Measurements from ENCODE around the gene SOSTDC1.
"Not testable (repeated sequence)": the region's sequence is repeated elsewhere in the genome, so short reads cannot be mapped to it uniquely, and the experiment has no call there.

SOSTDC1 gene, protein sequence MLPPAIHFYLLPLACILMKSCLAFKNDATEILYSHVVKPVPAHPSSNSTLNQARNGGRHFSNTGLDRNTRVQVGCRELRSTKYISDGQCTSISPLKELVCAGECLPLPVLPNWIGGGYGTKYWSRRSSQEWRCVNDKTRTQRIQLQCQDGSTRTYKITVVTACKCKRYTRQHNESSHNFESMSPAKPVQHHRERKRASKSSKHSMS

DNA sequence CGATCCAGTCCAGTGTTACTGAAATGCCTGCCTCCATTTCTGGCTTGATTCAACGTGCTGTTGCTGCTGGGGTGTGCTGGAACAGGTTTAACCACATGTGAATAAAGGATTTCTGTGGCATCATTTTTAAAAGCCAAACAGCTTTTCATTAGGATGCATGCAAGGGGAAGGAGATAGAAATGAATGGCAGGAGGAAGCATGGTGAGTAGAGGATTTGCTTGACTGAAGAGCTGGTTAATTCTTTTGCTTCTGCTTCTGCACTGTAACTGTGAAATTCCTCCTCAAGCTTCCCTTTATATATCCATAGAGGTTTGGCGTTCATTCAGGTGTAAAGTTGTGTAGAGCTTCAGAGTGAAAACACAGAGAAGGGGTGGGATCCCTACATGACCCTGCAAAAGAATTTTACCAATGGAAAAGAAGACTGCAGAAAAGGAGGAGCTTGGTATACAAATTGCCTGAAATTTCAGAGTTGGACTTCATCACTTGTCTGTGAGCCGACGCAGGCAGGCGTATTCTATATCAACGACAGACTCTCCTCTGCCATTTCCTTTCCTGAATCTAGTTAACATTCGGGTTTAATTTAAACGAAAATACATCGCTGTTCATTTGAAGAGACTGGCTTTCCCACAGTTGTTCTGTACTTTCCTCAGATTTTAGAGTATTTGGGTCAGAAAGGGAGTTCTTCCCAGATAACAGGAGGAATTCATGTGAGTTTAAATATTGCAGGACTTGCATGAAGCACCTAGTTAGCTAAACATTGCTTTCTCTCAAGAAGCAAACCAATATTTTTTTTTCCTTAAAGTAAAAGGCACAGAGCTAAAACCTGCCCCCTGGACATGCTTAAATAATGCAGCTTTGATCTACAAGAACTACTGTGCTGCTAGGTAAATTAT lies at the start of gene SOSTDC1:
Gene SOSTDC1, minus strand, starts transcription at position 270 of the 893 bp plus-strand sequence. Its CDS starts 70 bp downstream, at position 200.
- DNase-seq: no peak

DNA sequence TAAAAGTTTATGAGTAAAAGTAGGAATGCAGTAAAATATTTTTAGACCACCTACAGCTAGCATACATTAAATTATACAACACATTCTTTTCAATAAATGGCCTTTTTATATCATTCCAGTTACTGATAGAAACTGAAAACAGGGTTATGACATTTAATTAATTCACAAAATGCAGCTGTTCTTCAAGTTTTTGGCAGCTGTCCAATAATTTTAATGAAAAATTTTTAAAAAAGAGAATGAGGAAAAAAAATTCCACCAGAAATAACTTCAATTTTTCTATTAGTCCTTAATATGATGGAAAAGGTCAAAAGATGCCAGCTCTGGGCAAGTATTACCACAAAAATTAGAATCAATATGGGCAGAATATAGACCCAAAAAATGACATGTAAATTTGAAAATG lies 49.2 kb upstream of the SOSTDC1 start:
- no peak for DNase-seq

DNA sequence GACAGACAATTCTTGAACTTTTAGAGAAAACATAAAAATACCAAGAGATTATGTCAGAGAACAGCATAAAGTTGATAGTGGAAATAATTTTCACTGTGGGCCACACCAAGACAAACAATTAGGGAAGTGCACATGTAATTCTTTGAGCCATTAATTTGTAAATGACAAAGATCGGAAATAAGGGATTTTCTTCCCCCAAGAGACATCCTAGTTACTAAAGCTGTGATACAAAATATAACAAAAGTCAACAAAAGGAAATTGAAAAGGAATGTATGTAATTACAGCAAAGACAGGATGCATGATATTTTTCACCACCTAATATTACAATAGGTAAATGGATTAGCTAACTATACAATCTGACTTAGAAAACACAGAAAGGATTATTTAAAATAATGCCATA lies 48.7 kb upstream of the SOSTDC1 start:
- DNase-seq: no peak

DNA sequence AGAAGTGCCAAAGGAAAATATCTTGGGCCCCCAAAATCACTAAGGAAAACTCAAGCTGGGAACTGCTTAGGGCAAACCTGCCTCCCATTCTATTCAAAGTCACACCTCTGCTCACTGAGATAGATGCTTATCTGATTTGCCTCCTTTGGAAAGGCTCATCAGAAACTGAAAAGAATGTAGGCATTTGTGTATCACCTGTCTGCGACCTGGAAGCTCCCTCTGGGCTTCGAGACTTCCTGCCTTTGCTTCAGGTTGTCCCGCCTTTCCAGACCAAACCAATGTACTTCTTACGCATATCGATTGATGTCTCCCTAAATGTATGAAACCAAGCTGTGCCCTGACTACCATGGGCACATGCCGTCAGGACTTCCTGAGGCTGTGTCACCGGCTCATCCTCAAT lies 46.6 kb upstream of the SOSTDC1 start:
- DNase-seq: no peak

DNA sequence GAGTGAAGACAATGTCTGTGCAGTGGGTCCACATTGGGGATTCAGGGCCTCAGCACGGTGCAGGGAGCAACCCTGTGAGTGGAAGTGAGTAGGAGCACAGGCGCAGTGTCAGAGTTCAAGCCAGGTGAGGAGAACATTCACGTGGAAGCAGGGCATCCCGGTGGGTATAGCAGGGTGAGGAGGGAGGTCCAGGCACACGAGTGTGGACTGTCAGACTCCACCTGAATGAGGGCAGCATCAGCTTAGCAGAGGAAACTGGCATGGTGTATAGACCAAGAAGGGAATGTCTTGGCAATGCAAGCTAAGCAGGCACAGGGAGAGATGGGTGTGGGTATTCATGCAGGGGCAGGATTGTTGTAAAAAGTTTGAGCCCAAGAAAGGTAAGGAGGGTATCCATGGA lies 45.8 kb upstream of the SOSTDC1 start:
- DNase-seq: no peak

DNA sequence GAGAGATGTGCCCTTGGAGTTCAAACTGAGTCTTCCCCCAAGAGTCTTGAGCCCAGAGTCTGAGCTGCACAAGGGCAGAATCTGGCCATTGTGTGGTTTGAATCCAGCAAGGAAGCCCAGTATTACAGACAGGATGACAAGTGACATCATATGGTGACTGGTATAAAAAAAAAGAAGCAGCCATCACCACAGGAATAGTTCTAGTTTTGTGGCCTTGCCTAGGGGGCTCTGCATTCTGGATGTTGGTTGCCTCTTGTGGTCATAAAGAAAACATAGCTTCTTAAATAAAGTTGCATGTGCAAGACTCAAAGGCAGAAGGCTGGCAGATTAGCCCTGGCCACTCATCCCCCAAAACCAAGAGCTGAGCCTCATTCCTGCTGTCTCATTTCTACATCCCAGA lies 44.3 kb upstream of the SOSTDC1 start:
- DNase-seq: no peak

DNA sequence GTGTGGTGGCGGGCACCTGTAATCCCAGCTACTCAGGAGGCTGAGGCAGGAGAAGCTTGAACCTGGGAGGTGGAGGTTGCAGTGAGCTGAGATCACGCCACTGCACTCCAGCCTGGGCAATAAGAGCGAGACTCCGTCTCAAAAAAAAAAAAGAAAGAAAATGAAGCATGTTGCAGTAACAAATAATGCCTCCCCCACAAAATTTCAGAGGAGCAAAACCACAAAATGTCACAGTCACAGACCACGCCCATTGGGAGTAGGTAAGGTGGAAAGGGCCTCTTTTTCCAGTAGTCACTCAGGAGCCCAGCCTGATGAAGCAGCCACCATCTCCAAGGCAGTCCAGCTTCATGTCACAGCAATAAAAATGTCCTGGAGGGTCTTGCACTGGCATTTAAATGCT lies 40.9 kb upstream of the SOSTDC1 start:
- DNase-seq: not testable (repeated sequence)

DNA sequence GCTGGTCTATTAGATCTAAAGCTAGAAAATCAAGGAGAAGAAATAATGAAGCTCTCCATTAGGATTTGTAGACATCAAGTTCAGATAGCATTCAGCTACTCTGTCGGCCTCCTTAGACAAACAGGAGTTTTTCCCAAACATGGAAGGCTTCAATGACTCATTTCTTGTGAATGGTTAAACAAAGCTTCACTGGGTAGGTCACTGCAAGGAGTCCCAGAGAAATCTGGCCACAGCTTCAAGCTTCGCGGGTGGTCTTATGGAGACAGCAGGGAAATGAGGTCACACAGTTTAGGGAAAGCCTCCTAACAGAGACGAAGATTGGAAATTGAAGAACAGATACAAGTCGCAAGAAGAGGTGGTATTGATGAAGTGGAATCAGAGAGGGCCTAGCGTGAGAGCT lies 38.5 kb upstream of the SOSTDC1 start:
- no peak for DNase-seq

DNA sequence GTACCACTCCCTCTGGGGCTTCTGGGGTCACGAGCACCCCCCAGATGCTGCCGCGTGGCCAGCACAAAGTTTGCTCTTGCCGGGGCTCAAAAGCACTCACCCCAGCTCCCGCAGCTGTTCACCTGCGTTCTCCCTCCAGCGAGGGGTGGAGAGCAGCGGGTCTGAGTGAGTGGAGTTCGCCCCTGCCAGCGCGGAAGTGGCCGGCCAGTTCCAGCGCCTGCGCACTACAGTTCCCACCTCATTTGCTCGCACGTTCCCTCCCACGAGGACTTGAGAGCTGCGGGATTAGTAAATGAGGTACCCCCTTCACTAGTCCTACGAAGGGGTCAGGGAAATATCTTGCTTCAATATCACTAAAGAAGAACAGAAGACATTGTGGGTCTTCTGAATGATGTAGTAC lies 36.8 kb upstream of the SOSTDC1 start:
- no peak for DNase-seq

DNA sequence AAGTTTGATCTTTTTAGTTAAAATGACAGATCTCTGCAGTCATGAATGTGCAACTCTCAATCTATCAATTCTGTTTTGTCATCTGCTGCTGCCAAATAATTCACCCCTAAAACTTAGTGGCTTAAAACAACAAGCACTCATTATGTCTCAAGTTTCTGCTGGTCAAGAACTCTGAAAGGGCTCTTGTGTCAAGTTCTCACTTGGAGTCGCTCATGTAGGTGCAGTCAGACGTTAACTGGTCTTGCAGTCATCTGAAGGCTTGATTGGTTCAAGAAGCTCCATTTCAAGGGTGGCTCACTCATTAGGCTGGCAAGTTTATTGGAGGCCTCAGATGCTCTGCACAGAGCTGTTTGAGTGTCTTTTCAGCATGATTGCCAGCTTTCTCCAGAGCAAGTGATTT lies 32.6 kb upstream of the SOSTDC1 start:
- no peak for DNase-seq

DNA sequence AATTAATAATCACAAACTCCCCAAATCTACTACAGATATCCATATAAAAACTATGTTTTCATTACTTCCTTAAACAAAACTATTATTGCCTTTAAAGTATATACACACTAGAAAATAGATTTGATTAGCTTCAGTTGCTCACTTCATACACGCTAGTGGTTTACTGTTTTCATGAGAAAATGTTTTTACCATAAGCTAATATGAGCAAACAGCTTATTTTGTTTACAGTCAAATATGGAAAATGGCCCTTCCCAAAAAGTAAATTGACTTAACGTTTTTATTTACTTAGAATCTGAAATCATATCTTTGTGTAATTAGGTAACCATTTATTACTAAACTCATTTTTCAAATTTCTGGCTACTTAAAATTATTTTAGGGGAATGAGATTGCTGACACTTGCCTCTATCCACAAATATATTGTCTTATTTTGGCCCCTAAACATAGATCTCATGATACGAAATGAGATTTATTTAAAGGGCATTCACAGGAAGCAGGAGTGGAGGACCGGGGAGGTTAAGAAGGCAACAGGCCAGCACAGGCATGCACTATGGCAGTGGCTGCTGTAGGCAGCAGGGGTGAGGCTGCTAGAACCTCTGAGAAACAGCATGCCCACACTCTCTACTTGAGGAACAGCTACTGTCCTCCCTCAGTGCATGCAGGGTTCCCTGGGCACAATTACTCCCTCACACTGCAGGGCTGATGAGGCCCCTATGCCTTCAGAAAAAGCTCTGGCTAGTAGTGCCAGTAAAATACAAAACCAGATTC lies 29.6 kb upstream of the SOSTDC1 start:
- no peak for DNase-seq

DNA sequence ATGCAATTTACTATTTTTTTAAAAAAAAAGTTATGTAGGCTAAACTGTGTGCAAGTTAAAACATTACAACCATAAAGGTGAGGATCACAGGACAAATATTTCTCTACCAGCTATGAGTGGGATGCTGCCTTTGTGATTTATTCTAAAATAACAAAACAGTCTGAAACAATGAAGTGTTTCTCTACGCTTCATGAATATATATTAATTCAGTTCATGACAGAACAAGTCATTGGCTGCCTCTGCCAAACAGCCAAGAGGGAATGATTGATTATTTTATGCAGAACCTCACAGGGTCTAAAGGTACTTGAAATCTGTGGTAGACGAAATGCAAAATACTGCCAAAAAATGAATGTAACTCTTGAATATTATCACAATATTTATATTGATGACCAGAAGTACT lies 29.0 kb upstream of the SOSTDC1 start:
- no peak for DNase-seq

DNA sequence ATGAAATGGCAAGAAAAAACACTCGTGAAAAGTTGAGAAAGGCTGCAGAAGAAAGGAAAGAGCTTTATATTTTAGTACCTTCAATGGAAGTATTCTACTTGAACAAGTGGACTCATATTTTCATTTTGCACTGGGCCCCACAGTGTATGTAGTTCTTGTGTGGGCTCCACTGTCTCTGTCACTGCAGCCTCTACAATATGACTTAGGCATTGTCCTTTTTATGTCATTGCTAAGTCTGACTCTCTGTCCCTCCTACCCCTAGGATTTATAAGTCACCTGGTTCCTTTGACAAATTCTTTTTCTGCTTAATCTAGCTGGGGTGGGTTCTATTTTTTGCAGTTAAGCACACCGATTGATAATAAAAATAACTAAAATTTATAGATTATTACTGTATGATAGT lies 27.7 kb upstream of the SOSTDC1 start:
- no peak for DNase-seq

DNA sequence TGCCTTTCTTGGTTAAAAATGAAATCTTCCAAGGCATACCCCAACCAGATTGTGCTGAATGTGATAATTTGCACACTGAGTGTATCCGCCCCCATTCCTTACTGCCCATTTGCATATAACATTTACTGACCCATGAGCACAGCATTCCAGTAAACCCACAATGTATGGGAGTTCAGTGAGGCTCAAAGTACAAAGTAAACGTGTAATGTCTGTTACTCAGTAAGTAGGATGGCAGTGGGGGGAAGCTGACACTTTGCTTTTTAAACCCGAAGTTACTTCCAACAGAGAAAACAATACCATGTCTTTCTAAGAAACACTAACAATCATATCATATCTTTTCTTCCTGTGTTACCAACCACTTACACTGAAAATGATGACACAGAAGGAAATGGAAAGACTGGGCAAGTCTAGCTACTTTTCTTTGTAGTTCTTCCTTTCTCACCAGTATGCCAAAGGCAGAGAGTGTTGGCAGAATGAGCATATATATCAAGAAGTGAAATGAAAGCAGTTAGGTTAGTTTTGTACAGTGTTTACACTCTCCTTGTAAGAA lies 27.1 kb upstream of the SOSTDC1 start:
- DNase-seq: no peak

DNA sequence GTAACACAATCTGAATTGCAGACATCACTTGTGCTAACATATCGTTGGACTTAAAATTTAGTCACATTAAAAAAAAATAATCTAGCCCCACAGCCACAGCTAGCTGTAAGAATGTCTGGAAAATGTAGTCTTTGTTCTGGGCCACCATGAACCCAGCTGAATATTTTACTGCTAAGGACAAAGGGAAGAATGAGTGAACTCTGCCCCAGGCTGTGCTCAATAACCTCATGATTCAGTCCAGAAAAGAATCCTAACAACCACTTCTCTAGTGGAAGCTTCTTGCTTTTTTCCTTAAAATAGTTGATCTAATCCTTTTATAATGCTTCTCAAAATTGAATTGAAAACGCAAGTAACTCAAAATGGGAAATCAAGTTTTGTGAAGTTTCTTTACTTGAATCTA lies 25.6 kb upstream of the SOSTDC1 start:
- DNase-seq: no peak

DNA sequence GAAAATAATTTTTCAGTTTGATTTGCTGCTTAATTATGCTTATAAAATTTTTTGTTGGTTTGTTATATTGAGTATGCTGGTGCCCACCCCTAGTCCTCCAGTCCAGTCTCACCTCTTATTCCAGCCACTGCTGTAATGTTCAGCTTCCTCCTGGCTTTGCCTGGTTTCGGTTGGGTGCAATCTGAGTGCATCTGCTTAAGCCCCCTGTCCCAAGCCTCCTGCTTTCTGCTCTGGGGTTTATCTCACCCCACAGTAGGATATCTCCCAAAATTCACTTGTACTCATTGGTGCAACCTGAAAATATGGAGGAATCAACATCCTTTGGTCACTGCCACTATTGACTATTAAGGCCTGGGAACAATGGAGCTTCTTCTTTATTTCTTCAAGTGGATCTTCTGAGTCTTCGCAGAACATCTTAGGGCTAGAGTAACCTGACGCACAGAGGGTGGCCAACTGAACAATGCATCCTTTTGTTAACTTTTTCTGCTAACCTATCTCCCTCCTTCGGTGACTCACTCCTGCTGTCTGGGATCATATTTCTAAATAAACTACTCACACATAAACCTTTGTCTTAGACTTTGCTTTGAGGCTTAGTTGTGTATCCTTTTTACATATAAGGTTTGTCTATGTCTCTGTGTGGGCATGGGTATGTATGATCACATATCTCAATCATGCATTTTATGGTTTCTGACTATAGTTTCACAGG lies 19.1 kb upstream of the SOSTDC1 start:
- no peak for DNase-seq

DNA sequence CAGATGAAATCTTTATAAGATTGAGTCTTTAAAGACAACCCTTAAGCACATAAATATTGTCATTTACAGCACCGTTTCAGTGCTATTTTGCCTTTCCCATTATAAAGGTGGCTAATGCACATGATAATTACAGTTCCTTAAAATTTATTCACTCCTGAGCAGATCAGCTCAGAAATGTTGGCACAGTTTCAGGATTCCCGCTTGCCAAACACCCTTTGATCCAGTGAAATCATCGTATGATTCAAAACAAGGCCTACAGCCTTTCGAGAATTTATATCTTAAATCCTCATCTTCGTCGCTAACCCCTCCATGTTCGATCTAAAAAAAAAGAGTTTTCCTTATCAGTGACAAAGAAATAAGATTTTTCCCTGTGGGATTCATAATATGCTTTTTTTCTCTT lies 14.1 kb upstream of the SOSTDC1 start:
- no peak for DNase-seq

DNA sequence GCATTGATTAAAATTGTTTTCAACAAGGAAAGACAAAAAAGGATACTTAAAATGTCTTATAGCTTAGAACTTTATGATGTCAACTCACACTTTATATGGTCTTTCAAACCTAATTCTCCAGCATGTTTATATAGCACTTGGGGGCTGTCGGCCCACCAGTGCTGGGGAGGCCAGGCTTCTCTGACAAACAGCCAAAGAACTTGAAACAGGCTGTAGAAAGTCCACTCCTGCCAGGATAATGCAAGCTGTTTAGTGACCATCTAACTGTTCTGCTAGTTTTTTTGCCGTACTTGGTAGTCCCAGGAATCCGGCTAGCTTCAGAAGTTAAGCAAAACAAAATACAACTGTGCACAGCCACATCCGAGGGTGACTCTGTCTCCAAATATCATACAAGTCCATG lies 13.6 kb upstream of the SOSTDC1 start:
- DNase-seq: no peak

DNA sequence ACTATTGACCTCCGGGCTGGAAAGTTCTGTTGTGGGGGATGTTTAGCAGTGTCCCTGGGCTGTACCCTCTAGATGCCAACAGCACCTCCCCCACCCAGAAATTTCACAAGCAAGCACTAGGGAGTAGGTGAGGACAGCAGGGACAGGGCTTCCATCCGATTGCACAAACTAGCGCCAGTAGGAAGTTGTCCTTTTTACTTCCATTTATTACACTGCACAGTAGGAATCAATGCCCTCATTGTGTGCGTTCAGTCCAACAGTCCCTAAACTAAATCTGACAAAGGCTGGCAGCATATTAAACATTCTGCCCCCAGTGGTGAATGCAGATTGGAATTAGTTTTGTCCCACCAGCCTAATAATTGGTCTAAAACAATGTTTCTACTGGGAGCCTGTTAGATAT lies 6.4 kb upstream of the SOSTDC1 start:
- DNase-seq: no peak

DNA sequence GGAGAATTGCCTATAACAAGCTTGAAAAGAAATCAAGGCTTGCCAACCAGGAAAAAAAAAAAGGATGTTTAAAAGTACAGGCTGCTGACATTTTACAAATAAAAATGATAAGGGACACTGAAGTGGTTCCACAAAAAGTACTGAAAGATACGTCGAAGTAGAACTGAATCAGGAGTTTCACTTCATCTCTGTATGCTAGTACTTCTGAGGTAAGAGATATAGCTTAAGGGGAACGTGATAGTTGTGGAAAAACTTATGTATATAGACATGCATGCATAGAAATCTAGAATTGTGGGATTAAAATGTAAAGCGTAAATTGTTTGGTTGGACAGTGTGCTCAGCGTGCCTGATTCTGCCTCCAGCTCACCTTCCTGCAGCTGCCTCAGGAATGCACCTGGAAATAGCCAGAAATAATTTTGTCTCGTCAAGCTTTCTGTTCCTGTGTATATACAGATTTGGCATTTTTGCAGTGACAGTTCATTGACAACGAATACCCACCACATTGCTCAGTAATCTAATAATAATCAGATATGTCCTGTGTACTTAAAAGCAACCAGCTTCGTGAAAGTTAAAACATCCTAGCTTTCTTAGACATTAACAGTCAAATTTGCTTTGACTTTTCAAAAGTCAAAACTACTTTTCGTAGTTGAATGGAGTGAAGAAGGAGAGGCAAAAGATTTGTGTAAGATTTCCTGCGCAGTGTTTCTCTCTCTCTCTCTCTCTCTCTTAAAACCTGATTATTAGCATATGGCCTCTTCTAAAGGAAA lies 1.4 kb downstream of the SOSTDC1 start:
- DNase-seq: no peak

DNA sequence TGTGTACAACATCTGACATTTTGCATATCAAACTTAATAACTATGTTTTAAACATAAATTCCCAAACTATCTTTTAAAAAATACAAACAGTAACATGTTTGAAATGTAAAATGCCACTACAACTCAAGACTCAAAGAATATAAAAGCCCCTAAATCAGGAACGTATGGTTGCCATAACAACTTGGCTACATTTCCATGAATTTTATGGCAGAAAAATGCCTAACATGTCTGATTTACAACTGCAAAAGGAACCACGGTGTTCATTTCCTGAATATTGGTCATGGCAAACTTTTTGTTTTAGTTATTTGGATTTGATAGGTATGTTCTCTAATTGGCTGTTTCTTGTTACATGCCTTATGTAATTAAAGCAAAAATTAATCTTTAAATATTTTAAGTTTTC lies 2.0 kb downstream of the SOSTDC1 start:
- no peak for DNase-seq

DNA sequence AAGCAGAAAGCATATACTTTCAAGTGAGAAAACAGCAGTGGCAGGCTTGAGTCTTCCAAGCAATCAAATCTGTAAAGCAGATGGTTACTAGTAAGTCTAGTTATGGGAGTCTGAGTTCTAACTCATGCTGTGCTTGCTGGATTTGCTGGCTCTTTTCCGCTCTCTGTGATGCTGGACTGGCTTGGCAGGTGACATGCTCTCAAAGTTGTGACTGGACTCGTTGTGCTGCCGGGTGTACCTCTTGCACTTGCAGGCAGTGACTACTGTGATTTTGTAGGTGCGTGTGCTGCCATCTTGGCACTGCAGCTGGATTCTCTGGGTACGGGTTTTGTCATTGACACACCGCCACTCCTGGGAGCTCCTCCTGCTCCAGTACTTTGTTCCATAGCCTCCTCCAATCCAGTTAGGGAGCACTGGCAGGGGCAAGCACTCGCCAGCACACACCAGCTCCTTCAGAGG lies 3.1 kb downstream of the SOSTDC1 start:
- no peak for DNase-seq

Measured in NCI-H524 treated with DMSO at 0.1 percent for 48 hours (cell line).